NCI-H187 treated with DMSO at 0.1 percent for 48 hours (cell line): ENCODE results near the gene BCS1L.
"Not testable (repeated sequence)": the region's sequence is repeated elsewhere in the genome, so short reads cannot be mapped to it uniquely, and the experiment has no call there.

Experiments used
- DNase-seq: peaks from one replicate; lab custom pipeline; 2025; lab: John Stamatoyannopoulos, UW

The BCS1L gene

GRCh38 chr2:218662377-218662776 is 2.9 kb downstream of the BCS1L start:
- no peak for DNase-seq

GRCh38 chr2:218662827-218663226 is 3.3 kb downstream of the BCS1L start:
- DNase-seq: no peak

- DNase-seq: no peak
These were observed 4.4 kb downstream of the BCS1L start for GRCh38 chr2:218663901-218664300.

DNA sequence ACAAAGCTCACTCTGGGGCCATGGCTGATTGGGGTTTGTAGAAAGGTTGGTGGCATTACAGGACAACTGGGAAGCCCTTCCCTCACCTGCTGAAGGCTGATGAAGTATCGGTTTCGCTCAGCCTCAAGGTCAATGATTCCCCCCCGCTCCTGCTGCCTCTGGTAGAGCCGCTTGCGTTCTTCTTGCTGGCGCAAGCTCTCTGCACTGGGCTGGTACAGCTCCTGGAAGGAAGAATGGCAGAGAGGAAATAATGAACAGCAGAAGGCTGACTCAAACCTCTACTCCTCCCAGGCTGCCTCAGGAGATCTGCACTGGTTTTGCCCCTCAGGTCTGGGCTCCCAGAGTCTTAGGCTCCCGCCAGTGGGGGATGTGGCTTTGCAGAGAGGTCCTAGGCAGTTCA is 5.2 kb downstream of the BCS1L start:
- DNase-seq: no peak

DNA sequence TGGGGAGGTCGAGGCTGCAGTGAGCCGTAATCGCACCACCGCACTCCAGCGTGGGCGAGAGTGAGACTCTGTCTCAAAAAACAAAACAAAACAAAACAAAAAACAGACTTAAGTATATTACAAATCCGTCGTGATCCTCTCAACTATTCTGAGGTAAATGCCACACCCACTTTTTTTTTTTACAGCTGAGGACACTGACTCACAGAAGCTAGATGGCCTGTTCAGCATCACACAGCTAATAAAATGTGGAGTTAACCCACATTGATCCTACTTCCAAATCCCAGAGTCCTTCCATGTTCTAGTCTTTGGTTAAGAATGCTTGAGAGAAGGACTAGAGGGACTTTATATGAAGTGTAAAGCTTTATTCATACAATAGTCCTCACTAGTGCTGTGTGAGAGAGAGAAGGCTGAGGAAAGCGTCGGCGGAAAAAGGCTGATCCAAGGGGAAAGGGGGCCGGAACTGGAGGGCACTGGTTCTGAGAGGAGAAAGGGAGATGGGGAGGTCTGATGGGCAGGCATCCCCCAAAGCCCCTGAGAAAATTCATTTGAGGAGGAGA is 11.7 kb downstream of the BCS1L start:
- DNase-seq: no peak

DNA sequence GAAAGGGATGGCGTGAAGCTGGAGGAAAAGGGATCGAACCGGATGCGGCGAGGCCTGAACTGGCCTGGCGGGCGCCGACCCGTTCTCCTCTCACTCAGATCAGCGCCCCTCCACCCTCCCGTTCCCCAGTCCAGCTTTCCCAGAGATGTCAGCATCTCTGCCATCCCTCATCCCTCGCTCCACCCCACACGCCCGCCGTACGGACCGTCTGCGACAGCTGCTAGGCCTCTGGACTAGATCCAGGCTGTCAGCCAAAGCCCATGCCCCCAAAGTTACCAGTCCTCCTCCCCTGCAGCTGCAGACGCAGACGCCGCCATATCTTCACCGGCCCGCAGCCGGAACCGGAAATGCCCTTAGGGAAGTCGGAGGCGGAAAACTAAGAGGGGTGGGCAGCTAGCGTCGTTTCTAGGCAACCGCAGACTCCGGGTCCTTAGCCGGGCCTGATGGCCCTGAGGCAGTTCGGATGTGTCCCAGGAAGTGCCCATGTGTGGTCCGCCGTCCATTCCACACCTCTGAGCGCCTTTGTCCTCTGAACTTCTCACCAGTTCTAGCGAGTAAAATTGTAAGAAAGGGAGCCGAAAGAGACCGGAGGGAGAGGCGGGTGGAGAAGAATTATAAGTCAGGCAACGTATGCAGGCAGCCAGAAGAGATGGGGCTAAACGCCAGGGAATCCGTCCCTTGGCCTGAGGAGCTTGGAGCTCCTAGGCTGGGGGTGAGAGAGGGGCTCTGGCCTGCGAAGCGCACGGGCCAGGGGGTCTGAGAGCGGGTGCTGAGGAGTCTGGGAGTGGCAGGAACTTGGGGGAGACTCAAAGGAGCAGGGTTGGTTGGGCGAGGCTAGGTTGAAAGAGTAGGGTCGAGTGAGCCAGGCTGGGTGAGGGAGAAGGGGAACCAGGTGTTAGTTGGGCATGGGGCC is 12.4 kb downstream of the BCS1L start, which contains the start of the genes RNF25 and STK36:
RNF25 (minus strand) TSS at position 349 of the 913 bp plus-strand sequence; CDS start at position 317, 32 bp downstream.
STK36 (plus strand) TSS at position 433 of the 913 bp plus-strand sequence. CDS start 744 bp downstream, outside the sequence.
- DNase-seq: peak; percentile 2

DNA sequence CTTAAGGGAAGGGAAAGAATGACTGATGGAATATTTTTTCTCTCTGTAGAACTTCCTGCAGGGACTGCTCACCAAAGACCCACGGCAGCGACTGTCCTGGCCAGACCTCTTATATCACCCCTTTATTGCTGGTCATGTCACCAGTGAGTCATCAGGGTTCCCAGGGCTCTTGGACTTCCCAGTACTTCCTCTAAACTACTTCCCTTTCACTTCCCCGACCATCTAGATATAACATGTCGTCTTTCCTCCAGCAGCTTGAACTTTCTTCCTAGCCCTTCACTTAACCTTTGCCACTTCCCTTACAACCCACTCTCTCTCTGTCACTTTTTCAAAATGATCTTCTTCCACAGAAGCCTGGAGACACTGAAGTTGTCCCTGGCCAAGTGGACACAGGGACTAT is 19.6 kb downstream of the BCS1L start:
- no peak for DNase-seq

GRCh38 chr2:218680061-218680460 is 20.6 kb downstream of the BCS1L start:
- no peak for DNase-seq

GRCh38 chr2:218687400-218688060 is 28.0 kb downstream of the BCS1L start:
- not testable (repeated sequence) for DNase-seq

DNA sequence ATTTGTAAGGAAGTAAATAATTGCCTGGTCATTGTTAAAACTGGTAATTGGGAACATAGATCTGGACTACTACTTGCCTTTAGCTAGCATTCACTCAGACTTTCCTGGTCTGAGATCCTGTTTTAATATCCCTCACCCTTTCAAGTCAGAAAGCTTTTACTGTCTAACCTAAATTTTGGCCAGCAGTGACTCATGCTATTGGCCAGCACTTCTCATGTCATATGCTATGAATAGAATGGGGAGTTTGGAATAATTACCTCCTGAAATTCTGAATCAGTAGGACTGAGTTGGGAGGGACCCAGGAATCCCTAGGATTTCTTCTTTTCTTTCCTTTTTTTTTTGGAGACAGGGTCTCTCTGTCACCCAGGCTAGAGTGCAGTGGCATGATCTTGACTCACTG is 31.8 kb downstream of the BCS1L start:
- DNase-seq: no peak

DNA sequence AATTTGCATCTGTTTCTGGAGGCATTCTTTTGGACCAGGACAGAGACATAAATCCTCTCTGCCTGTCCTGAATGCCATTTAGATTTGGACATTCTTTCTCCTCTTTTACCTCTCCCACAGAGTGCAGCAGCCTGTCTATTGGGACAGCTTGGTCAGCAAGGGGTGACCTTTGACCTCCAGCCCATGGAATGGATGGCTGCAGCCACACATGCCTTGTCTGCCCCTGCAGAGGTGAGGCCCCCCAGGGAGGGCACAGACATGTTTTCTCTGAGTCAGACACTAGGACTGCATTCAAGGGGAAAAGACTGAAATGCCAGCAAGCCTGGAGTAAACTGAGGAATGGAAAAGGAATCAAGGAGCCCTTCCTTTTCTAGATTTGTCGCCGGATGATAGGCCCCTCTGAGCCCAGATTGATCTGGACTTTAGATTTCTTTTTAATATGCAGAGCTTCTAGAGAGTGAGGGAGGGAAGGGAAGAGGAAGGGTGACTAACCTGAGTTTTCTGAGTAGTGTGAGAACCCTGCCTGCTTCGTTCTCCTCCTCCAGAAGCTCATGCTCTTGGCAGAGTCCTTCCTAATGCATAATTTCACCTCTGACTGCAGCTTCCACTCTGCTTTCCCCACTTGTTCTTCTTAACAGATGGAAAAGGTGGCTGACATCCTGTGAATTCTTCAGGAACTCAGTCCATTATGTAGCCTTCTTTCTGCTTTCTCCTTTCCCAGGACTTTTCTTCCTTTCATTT is 35.1 kb downstream of the BCS1L start:
- DNase-seq: no peak

DNA sequence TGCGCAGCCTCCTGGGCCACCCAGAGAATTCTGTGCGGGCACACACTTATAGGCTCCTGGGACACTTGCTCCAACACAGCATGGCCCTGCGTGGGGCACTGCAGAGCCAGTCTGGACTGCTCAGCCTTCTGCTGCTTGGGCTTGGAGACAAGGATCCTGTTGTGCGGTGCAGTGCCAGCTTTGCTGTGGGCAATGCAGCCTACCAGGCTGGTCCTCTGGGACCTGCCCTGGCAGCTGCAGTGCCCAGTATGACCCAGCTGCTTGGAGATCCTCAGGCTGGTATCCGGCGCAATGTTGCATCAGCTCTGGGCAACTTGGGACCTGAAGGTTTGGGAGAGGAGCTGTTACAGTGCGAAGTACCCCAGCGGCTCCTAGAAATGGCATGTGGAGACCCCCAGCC is 39.4 kb downstream of the BCS1L start:
- no peak for DNase-seq

DNA sequence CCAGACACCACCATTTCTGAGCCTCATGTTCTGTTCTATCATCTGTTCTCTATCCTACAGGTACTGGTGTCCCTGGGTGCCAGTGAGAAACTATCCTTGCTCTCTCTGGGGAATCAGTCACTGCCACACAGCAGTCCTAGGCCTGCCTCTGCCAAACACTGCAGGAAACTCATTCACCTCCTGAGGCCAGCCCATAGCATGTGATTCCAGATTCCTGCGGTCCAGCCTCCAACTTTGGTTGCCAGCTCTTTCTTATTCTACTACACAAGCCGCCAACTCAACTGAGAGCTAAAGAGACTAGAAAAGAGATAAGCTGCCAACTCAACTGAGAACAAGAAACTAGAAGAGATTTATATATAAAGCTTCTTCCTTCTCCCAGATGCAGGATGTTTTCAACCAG is 42.3 kb downstream of the BCS1L start:
- no peak for DNase-seq

GRCh38 chr2:218703341-218703740 is 43.9 kb downstream of the BCS1L start:
- DNase-seq: no peak

GRCh38 chr2:218708086-218708485 is 48.6 kb downstream of the BCS1L start:
- no peak for DNase-seq

DNA sequence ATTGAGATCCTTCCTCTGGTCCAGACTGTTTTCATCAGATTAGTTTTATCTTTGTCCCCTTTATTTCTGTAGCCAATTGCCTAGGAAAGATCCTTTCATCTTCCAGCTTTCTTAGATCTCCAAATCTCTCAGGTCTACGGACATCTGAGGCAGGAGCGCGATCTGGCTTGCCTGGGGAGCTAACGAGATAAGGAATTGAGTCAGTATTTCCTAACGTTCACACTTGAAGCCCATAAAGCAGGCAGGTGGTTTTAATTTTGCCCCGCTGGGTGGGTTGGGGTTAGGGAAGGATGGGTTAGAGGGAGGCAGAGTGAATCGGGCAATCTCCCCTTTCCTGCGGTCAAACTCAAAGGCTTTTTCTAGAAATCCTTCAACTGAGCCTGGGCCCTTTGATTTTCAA is 50.4 kb downstream of the BCS1L start:
- DNase-seq: no peak

- DNase-seq: no peak
These were observed 50.8 kb downstream of the BCS1L start for GRCh38 chr2:218710334-218710686.

DNA sequence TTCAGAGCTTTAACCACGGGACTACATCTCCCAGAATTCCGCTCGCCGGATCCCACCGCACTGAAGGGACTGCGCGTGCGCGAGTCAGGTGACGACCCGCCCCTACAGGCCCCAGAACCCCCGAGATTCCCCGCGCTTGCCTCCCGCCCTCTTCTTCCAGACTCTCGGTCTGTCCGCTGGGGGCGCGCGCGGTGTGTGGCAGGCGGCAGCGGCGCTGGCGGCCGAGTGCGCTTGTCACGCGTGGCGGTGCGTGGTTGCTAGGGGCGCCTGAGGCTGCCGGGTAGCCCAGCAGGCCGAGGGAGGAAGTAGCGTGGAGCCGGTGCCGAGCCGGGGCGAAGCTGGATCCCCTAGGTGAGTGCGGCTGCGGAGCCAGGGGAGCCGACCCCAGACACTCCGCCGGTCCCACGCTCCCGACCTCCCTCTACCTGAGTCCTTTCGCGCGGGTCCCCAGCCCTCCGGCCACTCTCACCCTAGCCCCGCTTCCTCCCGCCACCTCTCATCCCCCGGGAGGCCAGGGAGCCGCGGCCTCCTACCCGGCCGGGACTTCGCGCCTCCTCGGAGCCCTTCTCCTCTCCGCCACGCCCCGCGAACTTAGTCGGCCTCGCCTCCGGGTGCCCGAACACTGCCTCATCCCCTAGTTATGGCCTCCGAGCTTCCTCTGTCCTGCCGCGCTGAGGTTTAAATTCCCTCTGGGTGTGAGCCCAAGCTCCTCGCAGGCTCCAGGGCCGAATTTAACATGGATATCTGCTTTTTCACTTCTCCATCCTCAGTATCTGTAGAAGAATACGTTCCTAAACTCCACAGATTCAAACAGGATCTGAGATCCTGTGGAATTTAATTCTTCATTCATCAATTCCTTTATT is 51.4 kb downstream of the BCS1L start, which contains the start of gene TTLL4:
TTLL4 (plus strand) TSS at position 149 of the 863 bp plus-strand sequence. CDS start 26,842 bp downstream, outside the sequence.
- DNase-seq: peak; percentile 32

- no peak for DNase-seq
These were observed 52.1 kb downstream of the BCS1L start for GRCh38 chr2:218711550-218711929.
